ENCODE results near the gene CTSH. TPM values are rescaled to one million over a fixed set of nuclear protein-coding genes. Genes with fewer than 3 reads are reported as not detected.

CTSH gene
- total RNA-seq, 4 donors from 2014 or later, result 127 to 375 (median 217) TPM

DNA sequence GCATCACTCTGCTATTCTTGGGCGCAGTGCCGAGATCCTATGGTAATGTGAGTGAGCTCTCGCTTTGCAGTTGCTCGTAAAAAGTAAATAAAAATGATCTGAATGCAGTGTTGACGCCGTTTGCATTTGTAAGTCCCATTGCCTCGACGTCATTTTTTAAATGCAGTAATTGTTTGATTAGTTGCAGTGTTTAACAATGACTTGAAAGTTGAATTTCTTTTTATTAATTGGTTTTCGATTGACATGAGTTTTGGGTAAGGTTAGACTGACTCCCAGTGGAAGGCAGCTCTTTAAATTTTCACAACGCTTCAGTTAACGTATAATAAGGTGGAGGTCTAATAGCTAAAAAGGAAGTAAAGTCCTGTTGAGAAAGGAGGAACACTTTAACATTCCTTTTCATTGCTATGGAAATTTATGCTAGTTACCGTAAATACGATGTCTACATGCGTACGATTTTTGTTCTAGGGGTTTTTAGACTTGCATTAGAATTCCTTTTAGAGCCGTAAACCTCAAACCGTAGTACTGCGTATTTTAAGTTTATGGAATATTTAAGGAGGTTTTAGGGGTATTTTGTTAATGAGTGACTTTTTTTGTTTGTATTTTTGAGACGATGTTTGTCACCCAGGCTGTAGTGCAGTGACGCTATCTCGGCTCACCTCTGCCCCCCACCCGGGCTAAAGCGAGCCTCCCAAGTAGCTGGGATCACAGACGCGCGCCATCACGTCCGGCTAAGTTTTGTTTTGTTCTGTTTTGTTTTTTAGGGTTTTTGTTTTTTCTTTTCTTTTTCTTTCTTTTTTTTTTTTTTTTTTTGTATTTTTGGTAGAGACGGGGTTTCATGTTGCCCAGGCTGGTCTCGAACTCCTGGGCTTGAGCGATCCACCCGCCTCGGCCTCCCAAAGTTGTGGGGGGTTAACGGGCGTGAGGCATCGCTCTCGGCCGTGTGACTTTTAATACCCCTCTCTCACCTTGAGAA lies 70.8 kb downstream of the CTSH start:
- TF ChIP-seq, protein P1, sequence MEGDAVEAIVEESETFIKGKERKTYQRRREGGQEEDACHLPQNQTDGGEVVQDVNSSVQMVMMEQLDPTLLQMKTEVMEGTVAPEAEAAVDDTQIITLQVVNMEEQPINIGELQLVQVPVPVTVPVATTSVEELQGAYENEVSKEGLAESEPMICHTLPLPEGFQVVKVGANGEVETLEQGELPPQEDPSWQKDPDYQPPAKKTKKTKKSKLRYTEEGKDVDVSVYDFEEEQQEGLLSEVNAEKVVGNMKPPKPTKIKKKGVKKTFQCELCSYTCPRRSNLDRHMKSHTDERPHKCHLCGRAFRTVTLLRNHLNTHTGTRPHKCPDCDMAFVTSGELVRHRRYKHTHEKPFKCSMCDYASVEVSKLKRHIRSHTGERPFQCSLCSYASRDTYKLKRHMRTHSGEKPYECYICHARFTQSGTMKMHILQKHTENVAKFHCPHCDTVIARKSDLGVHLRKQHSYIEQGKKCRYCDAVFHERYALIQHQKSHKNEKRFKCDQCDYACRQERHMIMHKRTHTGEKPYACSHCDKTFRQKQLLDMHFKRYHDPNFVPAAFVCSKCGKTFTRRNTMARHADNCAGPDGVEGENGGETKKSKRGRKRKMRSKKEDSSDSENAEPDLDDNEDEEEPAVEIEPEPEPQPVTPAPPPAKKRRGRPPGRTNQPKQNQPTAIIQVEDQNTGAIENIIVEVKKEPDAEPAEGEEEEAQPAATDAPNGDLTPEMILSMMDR (IDR thresholded peaks at IDR 0.05; ENCODE audit: low read depth), result no peak

DNA sequence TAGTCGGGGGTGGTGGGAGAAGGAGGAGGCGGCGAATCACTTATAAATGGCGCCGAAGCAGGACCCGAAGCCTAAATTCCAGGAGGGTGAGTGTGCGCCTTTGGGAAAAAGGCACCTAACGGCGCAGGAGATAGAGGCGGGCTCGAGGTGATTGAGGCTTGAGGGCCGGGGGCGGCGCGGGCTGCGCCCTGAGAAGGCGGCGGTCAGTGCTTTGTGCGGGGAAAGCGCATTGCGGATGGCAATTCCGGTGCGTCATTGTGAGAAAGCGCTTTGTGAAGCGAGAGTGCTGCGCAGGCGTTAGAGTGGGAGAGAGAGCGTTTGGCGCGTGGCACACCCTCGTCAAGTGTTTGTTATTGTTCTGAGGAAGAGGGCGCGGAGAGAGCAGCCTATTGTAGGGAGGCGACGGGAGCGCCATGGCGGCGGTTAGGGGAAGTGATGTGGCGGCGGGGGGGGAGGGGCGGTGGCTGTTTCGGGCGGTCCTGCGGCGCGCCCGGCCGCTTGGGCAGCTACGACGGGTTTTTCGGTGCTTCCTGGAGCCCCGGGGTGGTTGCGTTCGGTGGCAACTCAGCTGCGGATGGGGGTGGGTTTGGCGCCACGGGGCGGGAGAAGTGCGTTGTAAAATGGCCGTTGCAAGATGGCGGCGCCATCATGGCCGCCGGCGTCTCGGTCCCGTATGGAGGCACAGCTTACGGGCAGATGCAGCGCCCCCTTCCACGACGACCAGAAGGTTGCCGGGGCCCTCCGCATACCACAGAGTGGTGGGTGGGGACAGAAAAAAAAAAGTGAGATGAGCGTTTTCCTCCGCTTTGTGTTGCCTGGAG lies 71.7 kb downstream of the CTSH start:
- TF ChIP-seq, protein P1 (IDR thresholded peaks at IDR 0.05; ENCODE audit: low read depth), result no peak

DNA sequence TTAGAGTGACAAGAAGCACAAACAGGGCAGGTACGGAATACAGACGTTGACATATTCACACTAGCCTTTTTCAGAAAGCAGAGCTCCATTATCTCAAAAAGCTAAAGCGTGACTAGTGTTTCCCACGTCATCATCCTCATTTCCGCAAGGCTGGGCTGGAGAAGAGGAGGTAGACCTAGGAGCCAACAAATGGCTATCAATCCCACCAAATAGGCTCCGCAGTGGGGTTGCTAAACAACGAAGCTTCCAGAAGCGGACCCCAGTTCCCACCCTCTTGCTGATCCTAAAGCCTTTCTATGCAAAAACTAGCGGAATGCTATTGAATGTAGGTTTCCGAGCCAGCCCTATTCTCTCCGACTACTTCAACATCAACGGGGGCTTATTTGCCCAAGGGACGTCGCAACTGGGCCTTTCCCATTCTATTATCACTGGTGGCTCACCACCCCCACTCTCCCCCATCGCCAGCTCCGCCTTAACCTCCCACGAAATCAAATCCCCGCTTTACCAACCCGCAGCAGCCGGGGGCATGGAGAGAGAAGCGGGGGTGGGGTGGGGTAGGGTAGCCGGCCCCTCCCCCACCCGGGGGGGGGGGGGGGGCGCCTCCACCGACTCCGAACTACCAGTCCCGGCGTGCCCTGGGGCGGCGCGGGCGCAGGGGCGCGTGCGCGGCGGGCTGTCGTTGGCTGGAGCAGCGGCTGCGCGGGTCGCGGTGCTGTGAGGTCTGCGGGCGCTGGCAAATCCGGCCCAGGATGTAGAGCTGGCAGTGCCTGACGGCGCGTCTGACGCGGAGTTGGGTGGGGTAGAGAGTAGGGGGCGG lies 72.5 kb downstream of the CTSH start, which contains the start of gene MORF4L1:
MORF4L1 (plus strand) TSS at position 736 of the 817 bp plus-strand sequence. CDS start 128 bp downstream, outside the sequence.
- TF ChIP-seq, protein P1 (IDR thresholded peaks at IDR 0.05; ENCODE audit: low read depth), result no peak

Small RNA genes lying within 50 kb of the gene (small RNA-seq; reads per million reads assigned to genes)
- not detected for gene RNU6-415P

Other genes starting within 250 kb of the CTSH start
- 10 to 100 TPM in 1 of 4 donors, 1 to 10 TPM in 3; 4.6 to 10.2 (median 7.8) TPM for gene ADAMTS7, start 133.6 kb downstream of the CTSH start, total RNA-seq
- gene MORF4L1, start 72.2 kb downstream of the CTSH start, total RNA-seq, result 100 to 1,000 TPM; 351 to 431 (median 389) TPM
- gene RASGRF1, start 145.7 kb upstream of the CTSH start, total RNA-seq, result 1 to 10 TPM in 1 of 4 donors, under 1 TPM in 2, not detected in 1; under 0.01 to 1.7 (median 0.22) TPM